ENCODE measurements around the gene LYST. TPM values are rescaled to one million over a fixed set of nuclear protein-coding genes. Genes with fewer than 3 reads are reported as not detected.
"Not testable (repeated sequence)": the region's sequence is repeated elsewhere in the genome, so short reads cannot be mapped to it uniquely, and the experiment has no call there.

LYST gene
- total RNA-seq, 1 experiment from 2014 or later = 146 TPM

- in situ Hi-C loops (cut with HindIII; ENCODE audit: low pct_unique_long_range_greater_than_20kb, low sequenced_read_pairs) = not testable (repeated sequence)
Measured at GRCh38 chr1:235619149-235619548, 247.6 kb downstream of the LYST start.

DNA sequence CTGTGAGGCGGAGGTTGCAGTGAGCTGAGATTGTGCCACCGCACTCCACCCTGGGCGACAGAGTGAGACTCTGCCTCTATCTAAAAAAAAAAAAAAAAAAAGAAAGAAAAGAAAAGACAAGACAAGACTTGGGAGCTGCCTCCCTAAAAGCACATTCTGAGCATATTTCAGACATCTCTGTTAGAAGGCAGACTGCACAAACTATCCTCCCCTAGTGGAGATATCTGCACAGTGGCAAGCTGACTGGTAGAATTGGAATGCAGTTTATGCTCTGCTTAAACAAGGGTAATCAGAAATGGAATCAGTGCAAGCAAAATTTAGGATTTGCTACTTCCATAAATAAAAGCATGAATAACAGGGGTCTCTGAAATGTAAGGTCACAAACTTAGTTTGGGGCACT is 248.9 kb downstream of the LYST start:
- peak; percentile 24 for DNase-seq (ENCODE audit: low read depth, low spot score)
- in situ Hi-C loops (cut with HindIII; ENCODE audit: low pct_unique_long_range_greater_than_20kb, low sequenced_read_pairs) = no loop called here

More at GRCh38 chr1:235619149-235619548, 247.6 kb downstream of the LYST start:
- DNase-seq (ENCODE audit: low read depth, low spot score) = not testable (repeated sequence)

DNA sequence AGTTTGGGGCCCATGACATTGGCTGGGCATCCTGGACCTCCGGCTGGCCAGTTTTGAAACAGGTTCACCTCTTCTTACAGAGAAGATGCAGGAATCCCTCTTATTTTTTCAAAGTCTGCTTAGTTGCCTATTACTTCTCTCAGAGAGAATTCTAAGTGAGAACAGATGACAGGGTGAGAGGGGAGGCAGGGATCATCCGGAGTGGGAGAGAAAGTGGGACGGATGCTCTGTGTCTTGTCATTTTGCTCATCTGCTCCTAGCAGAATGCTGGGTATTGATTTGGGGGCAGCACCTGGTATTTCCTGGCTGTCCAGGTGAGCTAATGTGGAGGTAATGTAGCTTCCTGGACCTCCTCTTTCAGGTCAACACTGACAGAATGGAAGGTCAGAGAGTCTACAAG is 249.6 kb downstream of the LYST start:
- no peak for DNase-seq (ENCODE audit: low read depth, low spot score)
- in situ Hi-C loops (cut with HindIII; ENCODE audit: low pct_unique_long_range_greater_than_20kb, low sequenced_read_pairs) = no loop called here

DNA sequence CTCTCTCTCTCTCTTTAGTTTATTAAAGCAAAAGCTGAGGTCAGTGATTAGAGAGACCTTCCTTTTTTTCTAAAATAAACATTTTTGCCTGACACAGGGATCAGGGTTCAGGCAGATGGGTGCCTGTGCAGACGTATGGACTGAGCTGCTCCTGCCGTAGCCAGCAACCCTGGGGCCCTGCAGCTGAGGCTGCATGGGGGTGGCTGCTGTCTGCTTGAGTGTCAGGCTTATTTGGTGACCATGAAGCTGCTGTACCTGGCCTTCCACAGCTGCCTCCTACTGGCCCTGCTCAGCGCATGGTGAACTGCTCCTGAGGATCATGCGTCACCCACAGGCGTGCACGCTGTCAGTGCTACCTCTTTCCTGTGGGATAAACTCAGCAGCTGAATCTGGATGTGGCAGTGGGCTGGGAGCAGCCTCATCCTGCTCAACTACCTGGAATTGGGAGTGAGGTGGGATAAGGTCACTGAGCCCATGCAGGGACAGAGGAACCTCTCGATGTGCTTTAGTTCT is 252.2 kb downstream of the LYST start:
- no peak for DNase-seq (ENCODE audit: low read depth, low spot score)
- in situ Hi-C loops (cut with HindIII; ENCODE audit: low pct_unique_long_range_greater_than_20kb, low sequenced_read_pairs) = no loop called here

DNA sequence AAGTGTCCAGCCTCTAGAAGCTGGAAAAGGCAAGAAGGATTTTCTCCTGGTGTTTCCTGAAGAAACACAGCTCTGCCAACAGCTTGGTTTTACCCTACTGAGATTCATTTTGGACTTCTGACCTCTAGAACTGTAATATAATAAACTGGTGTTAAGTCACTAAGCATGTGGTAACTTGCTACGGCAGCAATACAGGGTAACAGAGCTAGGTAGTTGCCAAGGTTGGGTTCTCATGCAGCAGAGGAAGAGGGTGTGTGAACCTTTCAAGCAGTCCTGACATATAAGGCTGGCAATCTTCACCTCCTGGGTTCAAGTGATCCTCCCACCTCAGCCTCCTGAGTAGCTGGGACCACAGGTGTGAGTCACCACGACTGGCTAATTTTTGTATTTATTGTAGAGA is 253.1 kb downstream of the LYST start:
- no peak for DNase-seq (ENCODE audit: low read depth, low spot score)
- in situ Hi-C loops (cut with HindIII; ENCODE audit: low pct_unique_long_range_greater_than_20kb, low sequenced_read_pairs) = no loop called here

GRCh38 chr1:235612761-235613160 is 253.9 kb downstream of the LYST start:
- in situ Hi-C loops (cut with HindIII; ENCODE audit: low pct_unique_long_range_greater_than_20kb, low sequenced_read_pairs) = no loop called here
- DNase-seq (ENCODE audit: low read depth, low spot score) = no peak

Small RNA genes lying within 50 kb of the gene (small RNA-seq; reads per million reads assigned to genes)
- gene MIR1537 (0 to 0.38 reads per million in 2 experiments), gene RNU6-968P (0 reads per million in 2 experiments)

Other genes with a start within 250 kb of the LYST start
- gene GNG4, start 217.1 kb downstream of the LYST start, total RNA-seq (2014; rRNA removed; shearing (Covaris generic)) = 5.2 and 6.7 TPM in 2 replicates
- gene NID1, start 198.2 kb upstream of the LYST start, total RNA-seq (2014; rRNA removed; shearing (Covaris generic)) = 0.21 TPM in 2 replicates

Data from SK-MEL-5 (cell line).